HEK293 (cell line): ENCODE data around the gene PC.

Experiments
- ZNF274 ChIP-seq, 2 experiments: fragments of 200-500 bp in 1 of 2; fragments of 450-650 bp in 1 of 2; sonication (Bioruptor generic) in 1 of 2; formaldehyde crosslinking in 1 of 2; IDR thresholded peaks; 2 replicates each; pipeline versions ENCODE4 v1.5.1 to v1.6.1; 2014 to 2016; ENCODE audit warnings: borderline replicate concordance in 1 of 2, inconsistent platforms in 1 of 2, low read length in 1 of 2, missing biosample characterization in 1 of 2, missing genetic modification characterization in 1 of 2
- ZNF660 ChIP-seq: fragments of 450-650 bp; IDR thresholded peaks from 2 replicates; pipeline ENCODE4 v1.5.1; 2018; ENCODE audit warnings: missing biosample characterization, mild to moderate bottlenecking, missing genetic modification characterization
- ZNF701 ChIP-seq: fragments of 450-650 bp; formaldehyde crosslinking; IDR thresholded peaks from 2 replicates; pipeline ENCODE4 v1.5.1; 2016; ENCODE audit warnings: missing biosample characterization, missing genetic modification characterization
- ZNF792 ChIP-seq: fragments of 450-650 bp; formaldehyde crosslinking; IDR thresholded peaks from 2 replicates; pipeline ENCODE4 v1.5.1; 2016; ENCODE audit warnings: missing biosample characterization, missing genetic modification characterization
- TF ChIP-seq, protein P1 (sequence below): fragments of 450-650 bp; formaldehyde crosslinking; IDR thresholded peaks from 2 replicates; pipeline ENCODE4 v1.5.1; 2016; ENCODE audit warnings: missing biosample characterization, missing genetic modification characterization
- TF ChIP-seq, protein P2 (sequence below): fragments of 450-650 bp; formaldehyde crosslinking; IDR thresholded peaks from 2 replicates; pipeline ENCODE4 v1.5.1; 2017; ENCODE audit warnings: missing biosample characterization, mild to moderate bottlenecking, missing genetic modification characterization, moderate library complexity
- TF ChIP-seq, protein P3 (sequence below): fragments of 450-650 bp; formaldehyde crosslinking; IDR thresholded peaks from 2 replicates; pipeline ENCODE4 v1.5.1; 2016; ENCODE audit warnings: missing biosample characterization, missing genetic modification characterization
- TF ChIP-seq, protein P4 (sequence below): fragments of 450-650 bp; formaldehyde crosslinking; IDR thresholded peaks from 2 replicates; pipeline ENCODE4 v1.5.1; 2016; ENCODE audit warnings: missing biosample characterization, missing genetic modification characterization, low read depth
- TF ChIP-seq, protein P5 (sequence below): fragments of 450-650 bp; formaldehyde crosslinking; IDR thresholded peaks from 2 replicates; pipeline ENCODE4 v1.5.1; 2016; ENCODE audit warnings: missing biosample characterization, missing genetic modification characterization
- TF ChIP-seq, protein P6 (sequence below): fragments of 450-650 bp; formaldehyde crosslinking; IDR thresholded peaks from 2 replicates; pipeline ENCODE4 v1.5.1; 2017; ENCODE audit warnings: missing biosample characterization, missing genetic modification characterization
- TF ChIP-seq, protein P7 (sequence below): fragments of 450-650 bp; IDR thresholded peaks from 2 replicates; pipeline ENCODE4 v1.5.1; 2018; ENCODE audit warnings: missing biosample characterization, missing genetic modification characterization

DNA sequence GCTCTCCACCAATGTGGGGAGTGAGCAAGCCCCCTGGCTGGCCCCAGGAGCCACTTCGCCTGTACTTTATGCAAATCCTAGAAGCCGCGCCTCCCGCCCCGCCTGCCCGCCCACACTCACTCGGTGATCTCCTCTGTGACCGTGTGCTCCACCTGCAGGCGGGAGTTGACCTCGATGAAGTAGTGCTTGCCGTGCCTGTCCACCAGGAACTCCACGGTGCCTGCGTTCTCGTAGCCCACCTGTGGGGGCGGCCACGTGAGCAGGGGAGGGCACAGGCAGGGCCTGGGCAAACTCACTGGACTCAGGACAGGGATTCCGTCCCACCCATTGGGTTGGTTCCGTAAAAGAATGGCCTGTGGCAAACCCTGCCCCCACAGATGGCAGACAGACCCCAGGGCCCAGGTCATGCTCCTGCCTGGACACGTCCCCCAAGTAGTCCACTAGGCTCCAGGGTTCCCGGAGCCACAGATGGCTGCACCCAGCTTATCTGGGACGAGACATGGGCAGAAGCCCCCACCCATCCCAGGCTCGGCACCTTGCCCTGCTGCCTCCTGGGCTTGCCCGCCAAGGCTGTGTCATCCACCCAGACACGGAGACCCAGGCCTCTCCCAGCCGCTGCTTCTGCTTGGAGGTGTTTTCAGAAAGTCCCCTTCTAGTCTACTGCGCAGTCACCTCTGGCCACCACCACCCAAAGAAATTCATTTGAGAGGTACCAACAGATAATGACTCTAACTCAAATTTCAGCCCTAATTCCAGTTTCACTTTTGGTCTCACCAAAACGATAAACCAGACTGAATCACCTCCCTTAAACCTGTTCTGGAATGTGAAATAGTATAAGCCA is 89.2 kb downstream of the PC start:
- TF ChIP-seq, protein P1, sequence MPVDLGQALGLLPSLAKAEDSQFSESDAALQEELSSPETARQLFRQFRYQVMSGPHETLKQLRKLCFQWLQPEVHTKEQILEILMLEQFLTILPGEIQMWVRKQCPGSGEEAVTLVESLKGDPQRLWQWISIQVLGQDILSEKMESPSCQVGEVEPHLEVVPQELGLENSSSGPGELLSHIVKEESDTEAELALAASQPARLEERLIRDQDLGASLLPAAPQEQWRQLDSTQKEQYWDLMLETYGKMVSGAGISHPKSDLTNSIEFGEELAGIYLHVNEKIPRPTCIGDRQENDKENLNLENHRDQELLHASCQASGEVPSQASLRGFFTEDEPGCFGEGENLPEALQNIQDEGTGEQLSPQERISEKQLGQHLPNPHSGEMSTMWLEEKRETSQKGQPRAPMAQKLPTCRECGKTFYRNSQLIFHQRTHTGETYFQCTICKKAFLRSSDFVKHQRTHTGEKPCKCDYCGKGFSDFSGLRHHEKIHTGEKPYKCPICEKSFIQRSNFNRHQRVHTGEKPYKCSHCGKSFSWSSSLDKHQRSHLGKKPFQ (tag by site-specific recombination) = no peak
- TF ChIP-seq, protein P2, sequence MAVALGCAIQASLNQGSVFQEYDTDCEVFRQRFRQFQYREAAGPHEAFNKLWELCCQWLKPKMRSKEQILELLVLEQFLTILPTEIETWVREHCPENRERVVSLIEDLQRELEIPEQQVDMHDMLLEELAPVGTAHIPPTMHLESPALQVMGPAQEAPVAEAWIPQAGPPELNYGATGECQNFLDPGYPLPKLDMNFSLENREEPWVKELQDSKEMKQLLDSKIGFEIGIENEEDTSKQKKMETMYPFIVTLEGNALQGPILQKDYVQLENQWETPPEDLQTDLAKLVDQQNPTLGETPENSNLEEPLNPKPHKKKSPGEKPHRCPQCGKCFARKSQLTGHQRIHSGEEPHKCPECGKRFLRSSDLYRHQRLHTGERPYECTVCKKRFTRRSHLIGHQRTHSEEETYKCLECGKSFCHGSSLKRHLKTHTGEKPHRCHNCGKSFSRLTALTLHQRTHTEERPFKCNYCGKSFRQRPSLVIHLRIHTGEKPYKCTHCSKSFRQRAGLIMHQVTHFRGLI = no peak
- TF ChIP-seq, protein P3, sequence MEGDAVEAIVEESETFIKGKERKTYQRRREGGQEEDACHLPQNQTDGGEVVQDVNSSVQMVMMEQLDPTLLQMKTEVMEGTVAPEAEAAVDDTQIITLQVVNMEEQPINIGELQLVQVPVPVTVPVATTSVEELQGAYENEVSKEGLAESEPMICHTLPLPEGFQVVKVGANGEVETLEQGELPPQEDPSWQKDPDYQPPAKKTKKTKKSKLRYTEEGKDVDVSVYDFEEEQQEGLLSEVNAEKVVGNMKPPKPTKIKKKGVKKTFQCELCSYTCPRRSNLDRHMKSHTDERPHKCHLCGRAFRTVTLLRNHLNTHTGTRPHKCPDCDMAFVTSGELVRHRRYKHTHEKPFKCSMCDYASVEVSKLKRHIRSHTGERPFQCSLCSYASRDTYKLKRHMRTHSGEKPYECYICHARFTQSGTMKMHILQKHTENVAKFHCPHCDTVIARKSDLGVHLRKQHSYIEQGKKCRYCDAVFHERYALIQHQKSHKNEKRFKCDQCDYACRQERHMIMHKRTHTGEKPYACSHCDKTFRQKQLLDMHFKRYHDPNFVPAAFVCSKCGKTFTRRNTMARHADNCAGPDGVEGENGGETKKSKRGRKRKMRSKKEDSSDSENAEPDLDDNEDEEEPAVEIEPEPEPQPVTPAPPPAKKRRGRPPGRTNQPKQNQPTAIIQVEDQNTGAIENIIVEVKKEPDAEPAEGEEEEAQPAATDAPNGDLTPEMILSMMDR (tag by site-specific recombination) = peak; percentile 55; the same call in 1 of the 2 replicates
- TF ChIP-seq ZNF792 (tag by site-specific recombination) (no peak), ZNF660 (no peak), ZNF701 (tag by site-specific recombination) (no peak), ZNF274 (IDR thresholded peaks at IDR 0.05; ENCODE audit: low read length) (no peak), ZNF274 (tag by site-specific recombination; IDR thresholded peaks at IDR 0.05; ENCODE audit: borderline replicate concordance) (no peak)
- TF ChIP-seq, protein P4, sequence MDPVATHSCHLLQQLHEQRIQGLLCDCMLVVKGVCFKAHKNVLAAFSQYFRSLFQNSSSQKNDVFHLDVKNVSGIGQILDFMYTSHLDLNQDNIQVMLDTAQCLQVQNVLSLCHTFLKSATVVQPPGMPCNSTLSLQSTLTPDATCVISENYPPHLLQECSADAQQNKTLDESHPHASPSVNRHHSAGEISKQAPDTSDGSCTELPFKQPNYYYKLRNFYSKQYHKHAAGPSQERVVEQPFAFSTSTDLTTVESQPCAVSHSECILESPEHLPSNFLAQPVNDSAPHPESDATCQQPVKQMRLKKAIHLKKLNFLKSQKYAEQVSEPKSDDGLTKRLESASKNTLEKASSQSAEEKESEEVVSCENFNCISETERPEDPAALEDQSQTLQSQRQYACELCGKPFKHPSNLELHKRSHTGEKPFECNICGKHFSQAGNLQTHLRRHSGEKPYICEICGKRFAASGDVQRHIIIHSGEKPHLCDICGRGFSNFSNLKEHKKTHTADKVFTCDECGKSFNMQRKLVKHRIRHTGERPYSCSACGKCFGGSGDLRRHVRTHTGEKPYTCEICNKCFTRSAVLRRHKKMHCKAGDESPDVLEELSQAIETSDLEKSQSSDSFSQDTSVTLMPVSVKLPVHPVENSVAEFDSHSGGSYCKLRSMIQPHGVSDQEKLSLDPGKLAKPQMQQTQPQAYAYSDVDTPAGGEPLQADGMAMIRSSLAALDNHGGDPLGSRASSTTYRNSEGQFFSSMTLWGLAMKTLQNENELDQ (tag by site-specific recombination) = no peak
- TF ChIP-seq, protein P5, sequence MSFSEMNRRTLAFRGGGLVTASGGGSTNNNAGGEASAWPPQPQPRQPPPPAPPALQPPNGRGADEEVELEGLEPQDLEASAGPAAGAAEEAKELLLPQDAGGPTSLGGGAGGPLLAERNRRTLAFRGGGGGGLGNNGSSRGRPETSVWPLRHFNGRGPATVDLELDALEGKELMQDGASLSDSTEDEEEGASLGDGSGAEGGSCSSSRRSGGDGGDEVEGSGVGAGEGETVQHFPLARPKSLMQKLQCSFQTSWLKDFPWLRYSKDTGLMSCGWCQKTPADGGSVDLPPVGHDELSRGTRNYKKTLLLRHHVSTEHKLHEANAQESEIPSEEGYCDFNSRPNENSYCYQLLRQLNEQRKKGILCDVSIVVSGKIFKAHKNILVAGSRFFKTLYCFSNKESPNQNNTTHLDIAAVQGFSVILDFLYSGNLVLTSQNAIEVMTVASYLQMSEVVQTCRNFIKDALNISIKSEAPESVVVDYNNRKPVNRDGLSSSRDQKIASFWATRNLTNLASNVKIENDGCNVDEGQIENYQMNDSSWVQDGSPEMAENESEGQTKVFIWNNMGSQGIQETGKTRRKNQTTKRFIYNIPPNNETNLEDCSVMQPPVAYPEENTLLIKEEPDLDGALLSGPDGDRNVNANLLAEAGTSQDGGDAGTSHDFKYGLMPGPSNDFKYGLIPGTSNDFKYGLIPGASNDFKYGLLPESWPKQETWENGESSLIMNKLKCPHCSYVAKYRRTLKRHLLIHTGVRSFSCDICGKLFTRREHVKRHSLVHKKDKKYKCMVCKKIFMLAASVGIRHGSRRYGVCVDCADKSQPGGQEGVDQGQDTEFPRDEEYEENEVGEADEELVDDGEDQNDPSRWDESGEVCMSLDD (tag by site-specific recombination) = no peak
- TF ChIP-seq, protein P6, sequence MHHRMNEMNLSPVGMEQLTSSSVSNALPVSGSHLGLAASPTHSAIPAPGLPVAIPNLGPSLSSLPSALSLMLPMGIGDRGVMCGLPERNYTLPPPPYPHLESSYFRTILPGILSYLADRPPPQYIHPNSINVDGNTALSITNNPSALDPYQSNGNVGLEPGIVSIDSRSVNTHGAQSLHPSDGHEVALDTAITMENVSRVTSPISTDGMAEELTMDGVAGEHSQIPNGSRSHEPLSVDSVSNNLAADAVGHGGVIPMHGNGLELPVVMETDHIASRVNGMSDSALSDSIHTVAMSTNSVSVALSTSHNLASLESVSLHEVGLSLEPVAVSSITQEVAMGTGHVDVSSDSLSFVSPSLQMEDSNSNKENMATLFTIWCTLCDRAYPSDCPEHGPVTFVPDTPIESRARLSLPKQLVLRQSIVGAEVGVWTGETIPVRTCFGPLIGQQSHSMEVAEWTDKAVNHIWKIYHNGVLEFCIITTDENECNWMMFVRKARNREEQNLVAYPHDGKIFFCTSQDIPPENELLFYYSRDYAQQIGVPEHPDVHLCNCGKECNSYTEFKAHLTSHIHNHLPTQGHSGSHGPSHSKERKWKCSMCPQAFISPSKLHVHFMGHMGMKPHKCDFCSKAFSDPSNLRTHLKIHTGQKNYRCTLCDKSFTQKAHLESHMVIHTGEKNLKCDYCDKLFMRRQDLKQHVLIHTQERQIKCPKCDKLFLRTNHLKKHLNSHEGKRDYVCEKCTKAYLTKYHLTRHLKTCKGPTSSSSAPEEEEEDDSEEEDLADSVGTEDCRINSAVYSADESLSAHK (tag by site-specific recombination) = no peak
- TF ChIP-seq, protein P7, sequence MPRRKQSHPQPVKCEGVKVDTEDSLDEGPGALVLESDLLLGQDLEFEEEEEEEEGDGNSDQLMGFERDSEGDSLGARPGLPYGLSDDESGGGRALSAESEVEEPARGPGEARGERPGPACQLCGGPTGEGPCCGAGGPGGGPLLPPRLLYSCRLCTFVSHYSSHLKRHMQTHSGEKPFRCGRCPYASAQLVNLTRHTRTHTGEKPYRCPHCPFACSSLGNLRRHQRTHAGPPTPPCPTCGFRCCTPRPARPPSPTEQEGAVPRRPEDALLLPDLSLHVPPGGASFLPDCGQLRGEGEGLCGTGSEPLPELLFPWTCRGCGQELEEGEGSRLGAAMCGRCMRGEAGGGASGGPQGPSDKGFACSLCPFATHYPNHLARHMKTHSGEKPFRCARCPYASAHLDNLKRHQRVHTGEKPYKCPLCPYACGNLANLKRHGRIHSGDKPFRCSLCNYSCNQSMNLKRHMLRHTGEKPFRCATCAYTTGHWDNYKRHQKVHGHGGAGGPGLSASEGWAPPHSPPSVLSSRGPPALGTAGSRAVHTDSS = no peak
